Memory B cell (primary cell): ENCODE data around the gene SNX7.

Experiments used
- ATAC-seq: fragments of 150-1000 bp; cut with Tn5 transposase; 2 replicates; pipeline ENCODE4 v1.10.0; 2021; ENCODE audit warnings: low read depth, mild to moderate bottlenecking, moderate library complexity
- DNase-seq, 2 donors: peaks; one replicate each; pipeline ENCODE4 v3.0.0; 2022; ENCODE audit warnings: low spot score in 2 of 2
- H3K27ac Mint-ChIP-seq: one replicate; pipeline ENCODE4 v1.8.0; 2022; ENCODE audit warnings: mild to moderate bottlenecking, moderate library complexity, mixed read lengths
- H3K27me3 Mint-ChIP-seq: one replicate; pipeline ENCODE4 v1.8.0; 2022; ENCODE audit warnings: mixed read lengths
- H3K36me3 Mint-ChIP-seq: one replicate; pipeline ENCODE4 v1.8.0; 2022; ENCODE audit warnings: mild to moderate bottlenecking, mixed read lengths
- H3K4me1 Mint-ChIP-seq: one replicate; pipeline ENCODE4 v1.8.0; 2022; ENCODE audit warnings: mixed read lengths
- H3K4me3 Mint-ChIP-seq: one replicate; pipeline ENCODE4 v1.8.0; 2022; ENCODE audit warnings: mild to moderate bottlenecking, moderate library complexity, mixed read lengths
- H3K9me3 Mint-ChIP-seq: one replicate; pipeline ENCODE4 v1.8.0; 2022; ENCODE audit warnings: mixed read lengths

The SNX7 gene

DNA sequence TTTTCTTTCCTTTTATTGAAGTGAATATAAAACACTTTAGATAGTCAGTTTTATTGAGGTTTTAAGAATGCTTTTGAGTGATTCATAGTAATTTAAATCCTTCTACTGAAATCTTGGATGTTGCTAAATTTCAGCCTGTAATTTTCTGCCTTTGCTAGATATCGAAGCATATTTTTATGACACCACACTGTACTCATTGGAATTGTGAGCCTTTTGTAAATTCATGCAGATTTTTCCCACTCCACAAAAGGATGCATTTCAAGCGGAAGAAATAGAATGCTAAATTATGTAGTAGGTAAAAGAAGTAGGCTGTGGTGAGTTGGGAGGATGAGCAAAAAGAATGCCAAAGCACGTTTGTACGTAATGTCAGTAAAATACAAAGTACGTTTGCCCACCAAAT is 13.8 kb downstream of the SNX7 start:
- no peaks in the 10 kb centered on the region for H3K36me3 Mint-ChIP-seq
- no peak for ATAC-seq
- no peaks in the 10 kb centered on the region for H3K4me1 Mint-ChIP-seq
- no peaks in the 10 kb centered on the region for H3K9me3 Mint-ChIP-seq
- no peak overlapping the region for H3K27ac Mint-ChIP-seq
- H3K4me3 Mint-ChIP-seq = no peak overlapping the region
- no peak for DNase-seq
- H3K27me3 Mint-ChIP-seq = no peaks in the 10 kb centered on the region

DNA sequence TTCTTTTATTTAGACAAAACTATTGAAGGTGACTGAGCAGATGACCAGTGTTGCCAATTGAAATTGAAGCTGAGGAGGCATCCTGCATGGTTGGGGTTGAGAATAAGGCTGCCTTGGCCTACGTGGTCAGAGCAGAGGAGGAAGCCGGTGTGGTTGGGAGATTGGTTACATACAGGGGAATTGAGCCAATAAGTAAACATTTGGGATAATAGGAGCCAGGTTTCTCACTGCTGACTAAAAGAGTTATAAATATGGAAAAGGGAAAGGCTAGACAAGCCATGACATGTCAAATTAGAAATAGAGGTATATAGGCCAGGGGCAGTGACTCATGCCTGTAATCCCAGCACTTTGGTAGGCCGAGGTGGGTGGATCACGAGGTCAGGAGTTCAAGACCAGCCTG is 15.8 kb downstream of the SNX7 start:
- Mint-ChIP-seq H3K4me3 (no peak overlapping the region), H3K27me3 (no peaks in the 10 kb centered on the region), H3K36me3 (no peaks in the 10 kb centered on the region), H3K27ac (no peak overlapping the region), H3K9me3 (no peaks in the 10 kb centered on the region), H3K4me1 (no peaks in the 10 kb centered on the region)
- ATAC-seq (no peak), DNase-seq (no peak)

DNA sequence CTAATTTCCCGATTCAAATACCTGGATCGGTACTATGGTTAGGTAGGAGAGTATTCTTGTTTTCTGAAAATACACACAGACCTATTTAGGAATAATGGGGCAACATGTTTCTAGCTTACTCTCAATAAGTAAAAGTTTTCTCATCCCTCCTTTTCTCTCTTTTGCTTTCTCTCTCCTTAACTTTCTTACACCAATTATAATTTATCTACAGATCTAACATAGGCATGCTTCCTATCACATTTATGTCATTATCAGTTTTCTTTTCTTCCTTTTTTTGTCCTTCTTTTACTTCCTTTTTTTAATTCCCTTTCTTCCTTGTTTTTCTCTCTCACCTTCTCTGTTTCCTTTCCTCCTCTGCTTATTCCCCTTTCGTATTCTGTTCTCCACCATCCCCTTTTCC is 20.3 kb downstream of the SNX7 start:
- H3K4me3 Mint-ChIP-seq = no peak overlapping the region
- H3K9me3 Mint-ChIP-seq = no peaks in the 10 kb centered on the region
- H3K27ac Mint-ChIP-seq = no peak overlapping the region
- no peaks in the 10 kb centered on the region for H3K4me1 Mint-ChIP-seq
- H3K36me3 Mint-ChIP-seq = no peaks in the 10 kb centered on the region
- H3K27me3 Mint-ChIP-seq = no peaks in the 10 kb centered on the region
- DNase-seq (no peak), ATAC-seq (no peak)

DNA sequence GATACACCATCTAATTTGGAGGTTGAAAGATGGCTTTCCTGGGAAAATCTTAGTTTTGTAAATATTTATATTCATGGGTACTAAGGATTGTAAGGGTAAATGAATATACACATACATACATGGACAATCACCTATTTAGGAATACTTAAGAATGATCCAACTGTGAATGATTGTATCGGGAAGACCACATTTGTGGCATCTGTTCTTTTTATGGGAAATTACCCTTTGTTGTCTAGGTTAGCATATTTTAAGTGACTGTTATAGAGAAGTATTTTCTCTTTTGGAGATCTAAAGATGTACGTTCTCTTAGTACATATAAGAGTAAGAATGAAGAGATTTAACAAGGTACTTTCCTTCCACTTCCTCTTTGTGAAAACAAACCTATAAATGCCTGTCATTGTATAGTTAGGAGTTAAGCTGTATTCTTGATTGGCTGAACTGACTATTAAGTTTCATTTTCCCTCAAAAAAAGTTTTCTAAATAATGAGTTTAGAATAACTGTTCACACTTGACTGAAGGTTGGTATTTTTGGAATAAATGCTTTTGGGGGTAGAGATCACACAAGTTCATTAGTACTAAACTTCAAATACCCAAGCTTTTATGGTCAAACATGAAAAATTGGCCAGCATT is 26.7 kb downstream of the SNX7 start:
- Mint-ChIP-seq H3K36me3 (peaks cover 1% of the 10 kb centered on the region), H3K27ac (no peak overlapping the region), H3K4me1 (no peaks in the 10 kb centered on the region), H3K27me3 (no peaks in the 10 kb centered on the region), H3K4me3 (no peak overlapping the region), H3K9me3 (no peaks in the 10 kb centered on the region)
- peak; percentile 32 for ATAC-seq
- DNase-seq = no peak

DNA sequence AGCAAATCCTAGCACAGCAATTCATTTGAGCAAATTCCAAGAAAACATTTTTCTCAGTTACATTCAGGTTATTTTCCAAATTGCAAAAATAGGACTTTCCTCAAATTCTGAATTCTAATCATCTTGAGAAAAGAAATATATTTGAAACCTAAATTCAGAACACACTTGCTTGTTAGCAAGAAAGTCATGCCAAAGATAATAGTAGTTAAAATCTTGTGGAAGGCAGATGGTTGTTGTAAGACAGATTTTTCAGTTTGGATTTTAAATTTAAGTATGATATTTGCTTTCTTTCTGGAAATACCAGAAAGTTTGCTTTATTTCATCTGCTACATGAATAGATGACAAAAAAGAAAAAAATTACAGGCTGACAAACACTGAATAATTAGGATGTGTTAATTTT is 29.1 kb downstream of the SNX7 start:
- H3K9me3 Mint-ChIP-seq = no peaks in the 10 kb centered on the region
- ATAC-seq = no peak
- no peak for DNase-seq

DNA sequence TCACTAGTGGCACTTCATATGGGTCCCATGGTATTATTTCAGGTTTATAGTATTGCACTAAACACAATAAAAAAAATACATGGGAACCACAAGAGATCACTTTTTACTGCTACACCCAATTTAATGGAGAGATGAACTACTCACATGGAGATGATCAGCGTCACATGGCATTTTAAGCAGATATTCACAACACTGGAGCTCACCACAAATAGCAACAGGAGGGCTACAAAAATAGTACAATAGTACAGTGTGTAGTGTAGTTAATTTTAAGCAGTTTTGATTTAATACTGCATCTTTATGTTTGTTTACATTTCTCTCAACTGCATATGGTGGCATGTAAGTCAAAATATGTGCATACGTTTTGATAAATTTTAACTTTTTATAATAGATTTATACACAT is 31.0 kb downstream of the SNX7 start:
- H3K27ac Mint-ChIP-seq = no peak overlapping the region
- H3K27me3 Mint-ChIP-seq = no peaks in the 10 kb centered on the region
- no peaks in the 10 kb centered on the region for H3K9me3 Mint-ChIP-seq
- peaks cover 1% of the 10 kb centered on the region for H3K36me3 Mint-ChIP-seq
- no peak for ATAC-seq
- DNase-seq = no peak
- H3K4me1 Mint-ChIP-seq = no peaks in the 10 kb centered on the region
- H3K4me3 Mint-ChIP-seq = no peak overlapping the region

More for the DNA sequence above, 29.1 kb downstream of the SNX7 start:
- Mint-ChIP-seq H3K27ac (no peak overlapping the region), H3K27me3 (no peaks in the 10 kb centered on the region), H3K4me3 (no peak overlapping the region), H3K4me1 (no peaks in the 10 kb centered on the region), H3K36me3 (peaks cover 1% of the 10 kb centered on the region)

DNA sequence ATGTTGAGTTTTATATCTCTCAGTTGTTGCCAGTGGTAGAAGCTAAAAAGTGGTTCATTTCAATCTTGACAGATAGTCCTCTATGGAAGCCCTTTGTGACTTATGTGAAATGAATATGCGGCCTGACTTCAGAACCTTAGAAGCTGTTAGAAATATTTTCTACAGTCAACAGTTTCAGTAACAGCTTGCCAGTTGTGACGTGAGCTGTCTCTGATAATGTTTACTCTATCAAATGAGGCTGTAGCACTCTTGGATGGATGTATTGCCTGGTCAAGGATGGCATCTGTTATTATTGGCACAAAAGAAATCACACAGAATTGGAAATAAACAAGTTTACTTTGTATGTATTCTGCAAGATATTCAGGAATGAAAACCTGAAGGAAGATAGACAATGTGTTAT is 31.9 kb downstream of the SNX7 start:
- H3K36me3 Mint-ChIP-seq = peaks cover 1% of the 10 kb centered on the region

DNA sequence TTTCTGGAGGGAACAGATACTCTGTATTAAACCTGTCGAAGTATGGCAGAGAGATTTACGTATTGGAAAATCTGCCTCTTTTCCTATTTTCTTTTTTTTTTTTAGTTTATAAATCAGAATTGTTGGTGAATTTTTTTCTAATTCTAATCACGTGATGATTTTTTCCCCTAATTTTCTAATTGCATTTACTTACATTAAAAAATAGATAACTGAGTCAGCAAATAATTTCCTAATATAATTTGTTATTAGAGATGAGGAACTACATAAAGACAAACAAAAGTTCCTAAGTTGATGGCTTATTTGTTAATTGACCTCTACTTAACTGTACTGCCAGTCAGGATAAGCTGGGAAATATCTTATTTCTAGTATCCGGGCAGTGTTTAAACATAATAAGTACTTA is 34.6 kb downstream of the SNX7 start:
- Mint-ChIP-seq H3K9me3 (no peaks in the 10 kb centered on the region), H3K4me3 (no peak overlapping the region), H3K4me1 (no peaks in the 10 kb centered on the region), H3K36me3 (peaks cover 1% of the 10 kb centered on the region), H3K27ac (no peak overlapping the region), H3K27me3 (no peaks in the 10 kb centered on the region)
- ATAC-seq (no peak), DNase-seq (no peak)

More for the DNA sequence above, 31.9 kb downstream of the SNX7 start:
- Mint-ChIP-seq H3K27me3 (no peaks in the 10 kb centered on the region), H3K9me3 (no peaks in the 10 kb centered on the region), H3K4me1 (no peaks in the 10 kb centered on the region), H3K4me3 (no peak overlapping the region), H3K27ac (no peak overlapping the region)
- no peak for DNase-seq
- no peak for ATAC-seq

DNA sequence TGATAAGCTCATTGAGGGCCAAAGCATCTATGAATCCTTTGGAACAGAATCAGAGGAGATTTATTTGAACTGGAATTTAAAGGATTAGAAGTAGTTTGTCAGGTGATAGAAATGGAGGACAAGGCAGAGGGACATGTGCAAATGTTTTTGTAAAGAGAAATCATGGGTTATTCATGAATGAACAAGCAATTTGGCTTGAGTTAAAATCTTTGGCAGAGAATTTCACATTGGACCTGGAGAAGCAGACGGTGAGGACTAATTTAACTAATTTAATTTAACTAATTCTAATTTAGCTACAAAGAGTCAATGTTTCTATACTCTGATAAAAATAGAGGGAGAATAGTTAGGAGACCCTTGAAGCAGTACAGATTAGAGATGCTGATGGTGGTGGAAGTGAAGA is 36.3 kb downstream of the SNX7 start:
- no peaks in the 10 kb centered on the region for H3K27me3 Mint-ChIP-seq
- DNase-seq (no peak), ATAC-seq (no peak)
- no peaks in the 10 kb centered on the region for H3K4me1 Mint-ChIP-seq
- no peak overlapping the region for H3K4me3 Mint-ChIP-seq
- H3K27ac Mint-ChIP-seq = no peak overlapping the region
- H3K36me3 Mint-ChIP-seq = peaks cover 2% of the 10 kb centered on the region
- H3K9me3 Mint-ChIP-seq = no peaks in the 10 kb centered on the region

DNA sequence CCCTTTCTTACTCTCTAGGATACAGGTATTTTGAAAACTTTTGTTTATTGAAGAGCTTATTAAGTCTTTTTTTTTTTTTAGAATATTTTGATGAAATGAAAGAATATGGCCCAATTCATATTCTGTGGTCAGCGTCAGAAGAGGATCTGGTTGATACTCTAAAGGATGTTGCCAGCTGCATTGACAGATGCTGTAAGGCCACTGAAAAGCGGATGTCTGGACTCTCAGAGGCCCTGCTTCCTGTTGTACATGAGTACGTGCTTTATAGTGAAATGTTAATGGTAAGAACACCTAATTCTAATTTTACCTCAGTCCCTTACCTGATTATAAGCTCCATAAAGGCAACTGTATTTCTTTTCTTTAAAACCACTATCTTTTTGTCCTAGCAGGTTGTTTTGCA is 37.1 kb downstream of the SNX7 start:
- Mint-ChIP-seq H3K4me1 (no peaks in the 10 kb centered on the region), H3K27me3 (no peaks in the 10 kb centered on the region), H3K27ac (no peak overlapping the region), H3K4me3 (no peak overlapping the region), H3K36me3 (peaks cover 2% of the 10 kb centered on the region), H3K9me3 (no peaks in the 10 kb centered on the region)
- ATAC-seq (no peak), DNase-seq (no peak)

DNA sequence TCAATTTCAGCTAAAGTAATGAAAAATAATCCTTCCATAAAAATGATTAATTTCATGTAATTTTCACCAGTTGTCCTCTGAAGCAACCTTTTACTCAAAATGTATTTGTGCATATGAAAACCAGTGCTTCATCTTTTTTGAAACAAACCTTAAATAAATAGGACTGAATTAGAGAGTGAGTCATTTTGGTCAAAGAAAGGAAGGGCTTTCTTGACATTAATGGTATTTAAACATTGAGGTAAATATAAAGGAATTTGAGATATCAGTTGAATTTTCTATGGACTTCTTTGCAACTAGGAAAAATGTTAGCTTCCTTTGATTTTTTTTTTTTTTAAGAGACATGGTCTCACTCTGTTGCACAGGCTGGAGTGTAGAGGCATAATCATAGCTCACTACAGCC is 38.7 kb downstream of the SNX7 start:
- Mint-ChIP-seq H3K9me3 (no peaks in the 10 kb centered on the region), H3K27me3 (no peaks in the 10 kb centered on the region), H3K27ac (no peak overlapping the region), H3K36me3 (peaks cover 2% of the 10 kb centered on the region), H3K4me3 (no peak overlapping the region), H3K4me1 (no peaks in the 10 kb centered on the region)
- no peak for ATAC-seq
- DNase-seq = no peak

DNA sequence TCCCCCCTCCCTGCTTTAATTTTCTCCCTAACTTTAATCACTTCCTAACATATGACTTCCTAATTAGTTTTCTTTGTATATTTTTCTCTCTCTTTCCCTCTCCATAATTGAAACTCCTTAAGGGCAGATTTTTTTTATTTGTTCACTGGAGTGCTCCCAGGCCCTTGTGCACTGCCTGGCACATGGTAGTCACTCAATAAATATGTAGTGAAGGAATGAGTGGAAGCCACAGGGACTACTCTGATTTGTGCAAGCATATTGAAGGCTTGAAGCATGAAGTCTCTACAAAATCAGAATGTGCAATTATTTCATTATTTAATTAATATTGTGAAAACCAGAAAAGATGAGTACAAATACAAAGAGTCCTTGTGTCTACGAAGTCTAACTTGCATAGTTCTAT is 41.5 kb downstream of the SNX7 start:
- Mint-ChIP-seq H3K27me3 (no peaks in the 10 kb centered on the region), H3K36me3 (peaks cover 2% of the 10 kb centered on the region), H3K9me3 (no peaks in the 10 kb centered on the region), H3K4me3 (no peak overlapping the region), H3K4me1 (no peaks in the 10 kb centered on the region), H3K27ac (no peak overlapping the region)
- DNase-seq = no peak
- no peak for ATAC-seq

DNA sequence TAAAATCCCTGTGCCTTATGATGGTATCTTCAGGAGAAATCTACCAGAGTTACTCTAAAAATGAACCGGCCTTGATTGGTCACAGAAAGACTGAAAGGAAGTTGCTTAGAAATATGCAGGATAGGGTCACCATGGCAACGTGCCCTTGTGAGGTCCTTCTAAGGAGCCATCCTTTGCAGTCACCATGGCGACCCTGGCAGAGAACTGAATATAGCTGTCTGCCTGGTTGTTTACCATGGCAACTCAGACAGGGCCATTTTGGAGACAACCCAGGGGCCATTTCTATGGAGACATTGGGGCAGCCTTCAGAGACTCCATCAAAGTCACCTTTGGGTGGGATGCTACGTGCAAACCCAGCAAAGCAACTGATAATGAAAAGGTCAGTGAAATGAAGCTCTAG is 43.0 kb downstream of the SNX7 start:
- ATAC-seq (no peak), DNase-seq (no peak)
- no peak overlapping the region for H3K27ac Mint-ChIP-seq

DNA sequence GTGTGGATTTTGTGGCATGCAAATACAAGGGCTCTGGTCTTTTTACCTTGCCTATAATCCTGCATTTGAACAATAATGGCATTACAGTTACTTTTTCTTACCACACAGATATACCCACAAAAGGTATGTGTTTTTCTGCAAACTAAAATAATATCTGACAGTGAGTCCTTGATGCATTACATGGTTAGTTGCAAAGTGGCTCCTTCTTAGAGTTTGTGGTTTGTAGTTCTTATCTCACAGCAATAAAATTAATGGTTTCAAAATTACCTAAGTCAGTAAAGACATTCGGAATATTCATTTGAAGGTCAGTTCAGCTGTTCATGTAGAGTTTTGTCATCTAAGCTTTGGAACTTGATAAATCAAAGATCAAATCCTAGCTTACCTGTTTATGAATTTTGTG is 43.5 kb downstream of the SNX7 start:
- Mint-ChIP-seq H3K36me3 (peaks cover 2% of the 10 kb centered on the region), H3K4me1 (no peaks in the 10 kb centered on the region), H3K27me3 (no peaks in the 10 kb centered on the region), H3K4me3 (no peak overlapping the region), H3K27ac (no peak overlapping the region), H3K9me3 (no peaks in the 10 kb centered on the region)
- DNase-seq (no peak), ATAC-seq (no peak)

More for the DNA sequence above, 43.0 kb downstream of the SNX7 start:
- H3K4me1 Mint-ChIP-seq = no peaks in the 10 kb centered on the region
- peaks cover 2% of the 10 kb centered on the region for H3K36me3 Mint-ChIP-seq
- H3K9me3 Mint-ChIP-seq = no peaks in the 10 kb centered on the region
- no peak overlapping the region for H3K4me3 Mint-ChIP-seq
- H3K27me3 Mint-ChIP-seq = no peaks in the 10 kb centered on the region

DNA sequence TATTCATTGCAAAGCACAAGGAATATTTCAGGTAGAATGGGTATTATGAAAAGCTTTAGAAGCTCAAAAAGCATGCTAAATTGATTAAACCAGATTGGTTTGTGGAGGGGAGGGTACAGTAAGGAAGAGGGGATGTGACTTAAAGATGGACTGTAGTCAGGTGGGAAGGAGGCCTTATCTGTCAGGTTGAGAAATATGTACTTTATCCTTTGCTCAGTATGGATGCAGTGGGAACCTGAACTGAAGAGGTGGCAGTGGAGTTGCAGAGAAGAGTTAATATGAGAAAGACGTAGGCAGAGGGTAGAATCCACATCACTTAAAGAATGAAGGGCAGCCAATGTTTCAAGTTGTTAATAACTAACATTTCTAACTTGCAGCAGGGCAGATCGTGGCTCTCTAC is 44.1 kb downstream of the SNX7 start:
- H3K4me1 Mint-ChIP-seq = no peaks in the 10 kb centered on the region
- no peaks in the 10 kb centered on the region for H3K9me3 Mint-ChIP-seq
- no peak overlapping the region for H3K4me3 Mint-ChIP-seq
- H3K27ac Mint-ChIP-seq = no peak overlapping the region
- DNase-seq (no peak), ATAC-seq (no peak)
- peaks cover 2% of the 10 kb centered on the region for H3K36me3 Mint-ChIP-seq
- H3K27me3 Mint-ChIP-seq = no peaks in the 10 kb centered on the region
